ENCODE measurements around the gene DYSF.

DNA sequence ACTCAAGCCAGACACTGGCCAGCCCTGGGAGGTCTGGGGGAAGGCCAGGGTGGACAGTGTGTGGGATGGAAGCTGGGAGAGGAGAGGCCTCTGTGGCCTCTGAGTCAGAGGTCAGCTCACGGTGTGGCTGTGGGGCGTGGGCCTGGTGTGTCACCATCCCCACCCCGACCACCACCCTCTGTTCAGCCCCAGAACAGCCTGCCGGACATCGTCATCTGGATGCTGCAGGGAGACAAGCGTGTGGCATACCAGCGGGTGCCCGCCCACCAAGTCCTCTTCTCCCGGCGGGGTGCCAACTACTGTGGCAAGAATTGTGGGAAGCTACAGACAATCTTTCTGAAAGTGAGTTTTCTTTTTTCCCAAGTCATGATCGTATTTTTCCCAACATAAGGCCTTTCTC lies 110.5 kb downstream of the DYSF start:
- TF ChIP-seq, protein P1, sequence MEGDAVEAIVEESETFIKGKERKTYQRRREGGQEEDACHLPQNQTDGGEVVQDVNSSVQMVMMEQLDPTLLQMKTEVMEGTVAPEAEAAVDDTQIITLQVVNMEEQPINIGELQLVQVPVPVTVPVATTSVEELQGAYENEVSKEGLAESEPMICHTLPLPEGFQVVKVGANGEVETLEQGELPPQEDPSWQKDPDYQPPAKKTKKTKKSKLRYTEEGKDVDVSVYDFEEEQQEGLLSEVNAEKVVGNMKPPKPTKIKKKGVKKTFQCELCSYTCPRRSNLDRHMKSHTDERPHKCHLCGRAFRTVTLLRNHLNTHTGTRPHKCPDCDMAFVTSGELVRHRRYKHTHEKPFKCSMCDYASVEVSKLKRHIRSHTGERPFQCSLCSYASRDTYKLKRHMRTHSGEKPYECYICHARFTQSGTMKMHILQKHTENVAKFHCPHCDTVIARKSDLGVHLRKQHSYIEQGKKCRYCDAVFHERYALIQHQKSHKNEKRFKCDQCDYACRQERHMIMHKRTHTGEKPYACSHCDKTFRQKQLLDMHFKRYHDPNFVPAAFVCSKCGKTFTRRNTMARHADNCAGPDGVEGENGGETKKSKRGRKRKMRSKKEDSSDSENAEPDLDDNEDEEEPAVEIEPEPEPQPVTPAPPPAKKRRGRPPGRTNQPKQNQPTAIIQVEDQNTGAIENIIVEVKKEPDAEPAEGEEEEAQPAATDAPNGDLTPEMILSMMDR (conservative IDR thresholded peaks at IDR 0.05): no peak
- TF ChIP-seq ZFX (IDR thresholded peaks at IDR 0.05): no peak

Measured in C4-2B (cell line).